Measurements from ENCODE around the gene PCSK2.
"Not testable (repeated sequence)": the region's sequence is repeated elsewhere in the genome, so short reads cannot be mapped to it uniquely, and the experiment has no call there.

The PCSK2 gene

DNA sequence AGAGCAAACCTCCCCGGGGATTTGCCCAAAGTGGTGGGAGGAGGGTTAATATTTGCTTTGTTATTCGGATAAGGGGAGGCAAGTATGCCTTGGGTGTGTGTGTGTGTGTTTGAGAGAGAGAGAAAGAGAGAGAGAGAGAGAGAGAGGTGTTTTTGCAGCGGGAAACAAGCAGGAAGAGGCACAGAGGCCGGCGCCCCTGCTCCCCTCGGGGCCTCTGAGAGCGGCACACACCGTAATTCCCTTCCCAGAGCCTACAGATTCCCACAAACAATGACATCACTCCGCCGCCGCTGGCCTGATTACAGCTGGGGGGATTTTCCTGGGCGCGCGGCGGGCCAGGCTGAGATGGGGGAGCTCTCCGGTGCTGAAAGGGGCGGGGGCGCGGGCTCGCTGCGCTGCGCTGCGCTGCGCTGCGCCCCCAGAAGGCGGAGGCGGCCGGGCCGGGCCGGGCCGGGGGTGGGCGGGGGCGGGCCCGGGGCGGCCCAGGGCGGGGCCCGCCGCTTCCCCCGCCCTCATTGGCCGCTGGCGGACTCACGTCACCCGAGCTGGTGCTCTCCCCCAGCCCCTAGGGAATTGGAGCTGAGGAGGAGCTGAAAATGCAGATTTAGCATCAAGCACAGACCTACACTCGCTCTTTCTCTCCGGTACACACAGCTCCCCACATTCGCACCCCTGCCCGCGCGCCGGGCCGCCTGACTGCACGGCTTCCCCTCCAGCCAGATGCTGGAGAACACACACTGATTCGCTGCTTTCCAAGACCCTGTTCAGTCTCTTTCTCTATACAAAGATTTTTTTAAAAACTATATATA is at the start of gene PCSK2:
Gene PCSK2 (plus strand): TSS at position 631 of the 809 bp plus-strand sequence. CDS start 266 bp downstream, outside the sequence.
- DNase-seq, result peak in 1 of 2 experiments; percentile 1

GRCh38 chr20:17177341-17177740 is 49.5 kb upstream of the PCSK2 start:
- TF ChIP-seq GATA1 (IDR thresholded peaks at IDR 0.05; ENCODE audit: low read depth, low read length) (no peak), POLR2A (IDR thresholded peaks at IDR 0.05; ENCODE audit: low read length) (no peak)
- DNase-seq, result no peak

More for the DNA sequence above, at the start of gene PCSK2:
- TF ChIP-seq POLR2A (IDR thresholded peaks at IDR 0.05; ENCODE audit: low read length) (no peak), GATA1 (IDR thresholded peaks at IDR 0.05; ENCODE audit: low read depth, low read length) (no peak)

GRCh38 chr20:17179840-17180239 is 47.0 kb upstream of the PCSK2 start:
- no peak for DNase-seq
- no peak for TF ChIP-seq GATA1 (IDR thresholded peaks at IDR 0.05; ENCODE audit: low read depth, low read length)
- no peak for TF ChIP-seq POLR2A (IDR thresholded peaks at IDR 0.05; ENCODE audit: low read length)

GRCh38 chr20:17189976-17190695 is 36.7 kb upstream of the PCSK2 start:
- no peak for DNase-seq
- TF ChIP-seq POLR2A (IDR thresholded peaks at IDR 0.05; ENCODE audit: low read length) (no peak), GATA1 (IDR thresholded peaks at IDR 0.05; ENCODE audit: low read depth, low read length) (no peak)

DNA sequence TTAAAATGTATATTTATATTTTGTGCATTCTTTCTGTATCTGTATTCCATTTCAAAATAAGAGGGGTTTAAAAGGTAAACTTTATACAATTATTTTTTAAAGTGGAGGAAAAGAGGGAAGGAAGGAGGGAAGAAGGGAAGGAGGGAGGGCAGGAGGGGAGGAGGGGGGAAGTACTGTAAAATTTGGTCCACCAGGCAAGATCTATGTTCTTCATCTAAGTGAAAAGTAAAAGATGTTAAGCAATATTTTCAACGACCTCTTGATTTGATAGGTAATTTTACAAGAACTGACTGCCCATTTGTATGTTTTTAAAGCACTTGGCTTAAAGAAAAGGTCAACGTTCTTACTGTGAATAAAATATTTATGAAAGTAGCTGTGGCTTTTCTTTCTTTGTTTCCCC is 29.8 kb upstream of the PCSK2 start:
- DNase-seq, result no peak
- TF ChIP-seq GATA1 (IDR thresholded peaks at IDR 0.05; ENCODE audit: low read depth, low read length) (no peak), POLR2A (IDR thresholded peaks at IDR 0.05; ENCODE audit: low read length) (no peak)

GRCh38 chr20:17202030-17202429 is 24.8 kb upstream of the PCSK2 start:
- no peak for DNase-seq

GRCh38 chr20:17202673-17203072 is 24.2 kb upstream of the PCSK2 start:
- no peak for DNase-seq
- TF ChIP-seq POLR2A (IDR thresholded peaks at IDR 0.05; ENCODE audit: low read length) (no peak), GATA1 (IDR thresholded peaks at IDR 0.05; ENCODE audit: low read depth, low read length) (no peak)

More at GRCh38 chr20:17202030-17202429, 24.8 kb upstream of the PCSK2 start:
- no peak for TF ChIP-seq POLR2A (IDR thresholded peaks at IDR 0.05; ENCODE audit: low read length)
- TF ChIP-seq GATA1 (IDR thresholded peaks at IDR 0.05; ENCODE audit: low read depth, low read length), result no peak

- DNase-seq, result no peak
- TF ChIP-seq POLR2A (IDR thresholded peaks at IDR 0.05; ENCODE audit: low read length) (no peak), GATA1 (IDR thresholded peaks at IDR 0.05; ENCODE audit: low read depth, low read length) (no peak)
These were observed 21.6 kb upstream of the PCSK2 start for GRCh38 chr20:17205084-17205813.

DNA sequence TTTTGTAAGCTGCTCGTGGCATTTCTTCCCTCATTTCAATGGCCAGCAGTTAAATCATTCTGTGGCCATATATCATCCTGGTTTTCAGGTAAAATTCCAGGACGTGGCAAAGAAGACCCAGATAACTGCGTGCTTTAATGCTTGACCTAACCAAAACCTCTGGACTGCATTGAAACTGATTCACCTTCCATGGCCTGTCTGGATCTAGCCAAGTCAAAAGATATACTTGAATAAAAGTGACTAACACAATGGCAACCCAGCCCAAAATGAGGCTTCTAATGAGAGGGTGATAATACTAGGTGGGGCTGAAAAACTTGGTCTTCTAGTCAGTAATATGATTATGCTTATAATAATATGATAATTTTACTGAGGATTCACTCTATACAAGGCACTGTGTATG is 16.5 kb upstream of the PCSK2 start:
- no peak for TF ChIP-seq POLR2A (IDR thresholded peaks at IDR 0.05; ENCODE audit: low read length)
- TF ChIP-seq GATA1 (IDR thresholded peaks at IDR 0.05; ENCODE audit: low read depth, low read length), result no peak
- no peak for DNase-seq

DNA sequence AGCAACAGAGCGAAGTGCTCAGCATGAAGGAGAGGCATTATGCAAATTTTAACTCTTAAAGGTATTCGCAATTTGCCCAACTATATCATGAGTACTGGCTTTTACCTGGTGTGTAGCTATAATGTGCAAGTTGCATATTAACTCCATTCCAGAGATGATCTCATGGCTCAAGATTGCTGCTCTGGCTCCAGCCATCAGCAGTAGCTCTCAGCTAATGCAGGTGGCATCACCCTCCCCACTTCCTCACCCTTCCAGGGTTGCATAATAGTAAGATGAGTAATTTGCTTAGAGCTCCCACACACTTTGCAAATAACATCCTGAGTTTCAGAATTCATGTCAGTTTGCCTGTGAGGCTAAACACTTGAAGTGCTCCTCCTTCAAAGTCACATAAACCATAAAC is 15.9 kb upstream of the PCSK2 start:
- no peak for DNase-seq
- TF ChIP-seq POLR2A (IDR thresholded peaks at IDR 0.05; ENCODE audit: low read length) (no peak), GATA1 (IDR thresholded peaks at IDR 0.05; ENCODE audit: low read depth, low read length) (no peak)

GRCh38 chr20:17215167-17215566 is 11.7 kb upstream of the PCSK2 start:
- no peak for TF ChIP-seq GATA1 (IDR thresholded peaks at IDR 0.05; ENCODE audit: low read depth, low read length)
- TF ChIP-seq POLR2A (IDR thresholded peaks at IDR 0.05; ENCODE audit: low read length), result no peak
- no peak for DNase-seq

- DNase-seq, result not testable (repeated sequence)
These were observed 7.0 kb upstream of the PCSK2 start for GRCh38 chr20:17219856-17220255.

GRCh38 chr20:17223553-17223952 is 3.3 kb upstream of the PCSK2 start:
- DNase-seq, result no peak
- no peak for TF ChIP-seq POLR2A (IDR thresholded peaks at IDR 0.05; ENCODE audit: low read length)
- no peak for TF ChIP-seq GATA1 (IDR thresholded peaks at IDR 0.05; ENCODE audit: low read depth, low read length)

DNA sequence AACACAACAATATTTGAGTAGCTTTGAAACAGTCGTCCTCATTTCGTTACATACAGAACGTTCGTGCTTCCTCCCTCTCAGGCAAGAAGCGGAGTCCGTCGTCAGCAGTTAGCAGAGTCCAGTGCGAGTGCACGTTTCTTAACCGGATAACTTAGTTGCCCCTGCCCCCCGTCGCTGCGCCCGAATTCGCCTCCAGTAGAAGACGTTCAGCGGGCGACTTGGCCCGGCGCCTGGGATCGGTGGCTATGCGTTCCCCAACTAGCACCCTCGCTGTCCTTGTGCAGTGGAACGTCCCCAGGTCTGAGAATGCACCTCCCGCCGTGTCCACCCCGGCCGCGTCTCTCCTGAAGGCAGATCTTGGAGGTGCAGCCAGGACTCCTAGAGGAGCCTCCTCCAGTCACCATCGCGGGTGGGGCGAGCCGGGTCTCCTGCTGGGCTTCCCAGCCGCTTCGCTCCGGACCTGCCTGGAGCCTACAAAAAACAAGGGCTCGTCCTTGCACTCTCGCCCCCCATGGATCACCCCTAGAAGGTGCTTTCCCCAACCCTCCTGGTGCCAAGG is 910 bp upstream of the PCSK2 start:
- no peak for DNase-seq
- TF ChIP-seq POLR2A (IDR thresholded peaks at IDR 0.05; ENCODE audit: low read length), result no peak
- TF ChIP-seq GATA1 (IDR thresholded peaks at IDR 0.05; ENCODE audit: low read depth, low read length), result no peak

All from erythroblast (primary cell).